ENCODE measurements around the gene ITGA11. TPM values are rescaled to one million over a fixed set of nuclear protein-coding genes. Genes with fewer than 3 reads are reported as not detected.

Gene ITGA11
- total RNA-seq, 1 donor from 2014 or later = 0.92 TPM

DNA sequence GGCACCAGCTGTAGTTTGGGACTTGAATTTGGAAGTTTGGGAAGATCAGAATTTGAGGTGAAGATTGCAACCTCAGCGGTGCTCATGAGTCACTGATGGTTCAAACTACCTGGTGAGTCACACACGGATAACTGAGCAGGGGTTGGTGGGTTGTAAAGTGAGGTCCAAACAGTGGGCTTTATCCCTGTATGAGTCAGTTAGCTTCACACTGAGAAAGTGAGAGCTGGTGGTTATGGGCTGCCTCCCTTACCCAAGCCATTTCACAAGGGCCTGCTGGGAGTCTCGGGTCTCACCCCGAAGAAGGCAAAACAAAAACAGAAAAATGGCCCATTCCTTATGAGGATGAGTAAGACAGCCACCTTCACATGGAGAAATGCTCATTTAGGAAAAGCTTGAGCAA is 77.0 kb downstream of the ITGA11 start:
- Mint-ChIP-seq H3K27ac (no peak overlapping the region), H3K9me3 (no peaks in the 10 kb centered on the region), H3K4me1 (ENCODE audit: unreplicated experiment) (peaks cover 4% of the 10 kb centered on the region), H3K4me3 (no peak overlapping the region), H3K27me3 (peaks cover 5% of the 10 kb centered on the region), H3K36me3 (no peaks in the 10 kb centered on the region)
- DNase-seq (ENCODE audit: extremely low spot score, unreplicated experiment) = no peak
- TF ChIP-seq, protein P1, sequence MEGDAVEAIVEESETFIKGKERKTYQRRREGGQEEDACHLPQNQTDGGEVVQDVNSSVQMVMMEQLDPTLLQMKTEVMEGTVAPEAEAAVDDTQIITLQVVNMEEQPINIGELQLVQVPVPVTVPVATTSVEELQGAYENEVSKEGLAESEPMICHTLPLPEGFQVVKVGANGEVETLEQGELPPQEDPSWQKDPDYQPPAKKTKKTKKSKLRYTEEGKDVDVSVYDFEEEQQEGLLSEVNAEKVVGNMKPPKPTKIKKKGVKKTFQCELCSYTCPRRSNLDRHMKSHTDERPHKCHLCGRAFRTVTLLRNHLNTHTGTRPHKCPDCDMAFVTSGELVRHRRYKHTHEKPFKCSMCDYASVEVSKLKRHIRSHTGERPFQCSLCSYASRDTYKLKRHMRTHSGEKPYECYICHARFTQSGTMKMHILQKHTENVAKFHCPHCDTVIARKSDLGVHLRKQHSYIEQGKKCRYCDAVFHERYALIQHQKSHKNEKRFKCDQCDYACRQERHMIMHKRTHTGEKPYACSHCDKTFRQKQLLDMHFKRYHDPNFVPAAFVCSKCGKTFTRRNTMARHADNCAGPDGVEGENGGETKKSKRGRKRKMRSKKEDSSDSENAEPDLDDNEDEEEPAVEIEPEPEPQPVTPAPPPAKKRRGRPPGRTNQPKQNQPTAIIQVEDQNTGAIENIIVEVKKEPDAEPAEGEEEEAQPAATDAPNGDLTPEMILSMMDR (conservative IDR thresholded peaks at IDR 0.05) = no peak

DNA sequence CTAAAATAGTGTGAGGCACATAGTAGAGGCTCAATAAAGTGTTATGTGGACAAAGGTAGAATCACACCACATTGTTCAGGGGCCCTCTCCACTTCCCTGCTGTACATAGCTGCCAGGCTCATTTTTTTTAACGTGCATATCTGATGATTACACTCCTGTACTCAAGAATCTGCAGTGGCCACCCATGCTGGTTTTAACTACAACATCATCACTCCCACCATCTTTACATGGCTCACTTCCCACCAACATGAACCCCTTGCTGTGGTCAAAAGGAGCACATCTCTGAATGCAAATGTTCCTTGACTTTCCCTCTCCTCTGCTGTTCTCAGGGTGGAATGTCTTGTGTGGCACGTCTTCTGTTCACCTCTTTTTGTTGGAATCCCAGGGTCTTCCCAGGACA is 77.7 kb downstream of the ITGA11 start:
- H3K9me3 Mint-ChIP-seq = no peaks in the 10 kb centered on the region
- peaks cover 4% of the 10 kb centered on the region for H3K4me1 Mint-ChIP-seq (ENCODE audit: unreplicated experiment)
- TF ChIP-seq, protein P1 (conservative IDR thresholded peaks at IDR 0.05) = no peak
- H3K27me3 Mint-ChIP-seq = peaks cover 5% of the 10 kb centered on the region
- no peak for DNase-seq (ENCODE audit: extremely low spot score, unreplicated experiment)
- H3K27ac Mint-ChIP-seq = no peak overlapping the region
- no peak overlapping the region for H3K4me3 Mint-ChIP-seq
- H3K36me3 Mint-ChIP-seq = no peaks in the 10 kb centered on the region

DNA sequence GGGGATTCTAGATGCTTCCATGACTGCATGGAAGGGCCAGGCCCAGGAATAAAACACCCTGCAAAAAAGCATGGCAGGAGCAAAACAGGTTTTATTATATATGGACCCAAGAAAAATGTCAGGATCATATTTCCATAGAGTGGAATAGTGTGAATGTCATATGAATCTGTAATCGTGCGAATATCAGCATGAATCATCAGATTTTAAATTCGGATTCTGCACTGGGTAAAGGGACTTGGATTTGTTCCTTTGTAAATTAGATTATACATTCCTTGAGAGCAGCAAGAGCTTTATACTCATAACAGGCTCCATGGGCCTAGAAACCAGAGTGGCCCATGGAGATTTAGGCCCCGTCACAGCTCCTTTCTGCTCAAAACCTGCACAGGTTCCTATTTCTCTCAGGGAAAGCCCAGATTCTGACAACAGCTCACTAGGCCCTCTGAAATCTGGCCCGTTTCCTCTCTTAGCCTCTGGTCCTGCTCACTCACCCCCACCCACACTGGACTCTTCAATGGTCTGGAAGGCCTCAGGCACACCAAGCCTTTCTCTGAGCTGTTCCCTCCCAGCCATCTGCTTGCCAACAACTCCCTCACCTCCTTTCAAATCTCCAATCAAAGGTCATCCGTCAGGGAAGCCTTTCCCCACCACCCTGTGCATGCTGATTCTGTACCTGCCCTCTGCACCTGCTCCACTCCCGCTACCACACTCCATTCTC is 78.4 kb downstream of the ITGA11 start:
- no peak for DNase-seq (ENCODE audit: extremely low spot score, unreplicated experiment)
- H3K9me3 Mint-ChIP-seq = no peaks in the 10 kb centered on the region
- H3K27me3 Mint-ChIP-seq = peaks cover 5% of the 10 kb centered on the region
- TF ChIP-seq, protein P1 (conservative IDR thresholded peaks at IDR 0.05) = no peak
- H3K36me3 Mint-ChIP-seq = no peaks in the 10 kb centered on the region
- H3K27ac Mint-ChIP-seq = no peak overlapping the region
- no peak overlapping the region for H3K4me3 Mint-ChIP-seq
- H3K4me1 Mint-ChIP-seq (ENCODE audit: unreplicated experiment) = peaks cover 4% of the 10 kb centered on the region

DNA sequence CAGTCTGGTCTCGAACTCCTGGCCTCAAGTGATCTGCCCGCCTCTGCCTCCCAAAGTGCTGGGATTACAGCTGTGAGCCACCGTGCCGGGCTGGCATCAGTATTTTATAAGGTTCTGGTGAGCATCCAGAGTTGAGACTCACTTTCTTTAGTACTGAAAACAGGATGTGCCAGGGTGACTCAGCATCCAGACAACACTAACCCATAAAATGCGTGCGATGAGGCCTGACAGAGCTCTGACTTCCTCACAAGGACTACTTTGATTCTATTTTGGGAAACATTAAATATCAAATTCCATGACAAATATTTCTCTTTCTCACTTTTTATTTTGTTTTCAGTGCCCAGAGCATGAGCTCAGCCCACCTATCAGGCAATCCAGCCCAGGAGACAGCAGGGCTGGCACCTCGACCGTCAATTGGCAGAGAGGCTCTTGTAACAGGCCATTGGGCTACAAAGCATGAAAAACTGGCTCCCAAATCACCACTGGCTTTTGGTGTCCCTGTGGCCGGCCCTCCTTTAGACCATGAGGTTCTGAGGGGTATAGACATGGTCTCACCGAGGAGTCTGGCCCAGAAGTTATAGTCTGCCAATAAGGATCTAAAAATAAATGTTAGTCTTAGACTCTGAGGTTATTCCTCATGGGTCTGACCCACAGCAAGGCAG is 79.4 kb downstream of the ITGA11 start:
- no peaks in the 10 kb centered on the region for H3K9me3 Mint-ChIP-seq
- no peak overlapping the region for H3K27ac Mint-ChIP-seq
- H3K4me1 Mint-ChIP-seq (ENCODE audit: unreplicated experiment) = peaks cover 8% of the 10 kb centered on the region
- TF ChIP-seq, protein P1 (conservative IDR thresholded peaks at IDR 0.05) = no peak
- peaks cover 3% of the 10 kb centered on the region for H3K27me3 Mint-ChIP-seq
- no peaks in the 10 kb centered on the region for H3K36me3 Mint-ChIP-seq
- DNase-seq (ENCODE audit: extremely low spot score, unreplicated experiment) = no peak
- no peak overlapping the region for H3K4me3 Mint-ChIP-seq

DNA sequence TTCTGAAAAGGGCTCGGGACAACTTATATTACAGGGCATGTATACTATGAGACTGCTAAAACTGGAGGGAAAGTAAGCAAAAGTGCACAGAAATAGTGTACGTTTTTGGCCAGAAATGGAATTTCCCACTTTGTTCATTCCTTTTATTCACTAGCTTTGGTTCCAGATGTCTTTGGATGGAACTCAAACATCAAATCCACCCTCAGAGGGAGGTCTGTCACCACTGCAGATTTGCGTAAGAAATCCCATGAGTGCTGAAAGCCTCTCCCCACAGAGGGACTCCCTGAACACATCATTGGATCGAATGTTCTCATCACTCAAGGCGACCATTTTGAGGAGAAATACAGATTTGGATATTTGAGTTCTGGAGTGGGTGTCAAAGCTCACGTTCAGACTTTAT is 82.8 kb downstream of the ITGA11 start:
- H3K9me3 Mint-ChIP-seq = no peaks in the 10 kb centered on the region
- TF ChIP-seq, protein P1 (conservative IDR thresholded peaks at IDR 0.05) = no peak
- DNase-seq (ENCODE audit: extremely low spot score, unreplicated experiment) = no peak
- no peak overlapping the region for H3K27ac Mint-ChIP-seq
- H3K4me1 Mint-ChIP-seq (ENCODE audit: unreplicated experiment) = peaks cover 19% of the 10 kb centered on the region
- peaks cover 7% of the 10 kb centered on the region for H3K27me3 Mint-ChIP-seq
- H3K36me3 Mint-ChIP-seq = no peaks in the 10 kb centered on the region
- H3K4me3 Mint-ChIP-seq = no peak overlapping the region
